GM12801 (cell line): ENCODE data around the gene PKD2L1.

ENCODE experiments used
- CTCF ChIP-seq: IDR thresholded peaks from one replicate; pipeline ENCODE4 v1.5.1; 2011; ENCODE audit warnings: control low read depth; ENCODE audit not compliant: insufficient read length; ENCODE audit errors: extremely low read depth

The PKD2L1 gene

DNA sequence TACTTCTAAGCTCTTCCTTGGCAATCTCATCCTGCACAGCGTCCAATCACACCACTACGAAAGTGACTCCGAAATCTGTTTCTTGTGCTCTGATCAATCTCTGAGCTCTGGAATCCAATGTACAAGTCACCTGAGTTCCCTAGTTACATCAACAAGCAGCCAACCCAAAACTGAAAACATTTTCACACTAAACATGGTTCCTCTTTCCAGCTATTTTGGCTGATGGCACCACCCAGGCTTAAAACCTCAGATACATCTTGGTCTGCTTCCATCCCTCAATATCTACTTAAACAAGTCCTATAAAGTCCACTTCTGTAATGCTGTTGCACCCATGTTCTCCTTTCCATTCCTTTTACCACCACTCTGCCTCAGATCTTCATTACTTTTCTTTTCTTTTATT is 47.1 kb downstream of the PKD2L1 start:
- no peak for TF ChIP-seq CTCF

GRCh38 chr10:100267239-100268104 is 62.6 kb downstream of the PKD2L1 start, which contains the start of gene CWF19L1:
Gene CWF19L1 (minus strand): TSS chr10:100267638. CDS start chr10:100267593, 45 bp downstream.
- TF ChIP-seq CTCF = no peak

DNA sequence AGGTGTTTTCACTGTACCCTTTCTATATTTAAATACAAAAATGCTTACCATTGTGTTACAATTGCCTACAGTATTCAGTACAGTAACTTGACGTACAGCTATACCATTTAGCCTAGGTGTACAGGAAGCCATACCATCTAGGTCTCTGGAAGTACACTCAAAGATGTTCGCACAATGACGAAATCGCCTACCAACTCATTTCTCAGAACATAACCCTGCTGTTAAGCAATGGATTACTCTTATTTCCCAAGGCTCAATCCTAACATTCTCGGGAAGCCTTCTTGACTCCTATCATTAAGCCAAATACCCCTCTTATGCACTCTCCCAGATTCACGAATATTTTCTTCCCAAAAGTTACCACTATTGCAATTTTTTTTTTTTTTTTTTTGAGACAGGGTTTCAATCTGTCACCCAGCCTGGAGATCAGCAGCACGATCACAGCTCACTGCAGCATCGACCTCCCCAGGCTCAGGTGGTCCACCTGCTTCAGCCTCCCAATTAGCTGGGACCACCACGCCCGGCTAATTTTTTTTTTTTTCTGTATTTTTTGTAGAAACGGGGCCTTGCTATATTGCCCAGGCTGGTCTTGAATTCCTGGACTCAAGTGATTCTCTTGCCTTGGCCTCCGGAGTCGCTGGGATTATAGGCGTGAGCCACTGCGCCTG is 64.1 kb downstream of the PKD2L1 start:
- TF ChIP-seq CTCF = no peak

GRCh38 chr10:100254191-100254590 is 75.8 kb downstream of the PKD2L1 start:
- TF ChIP-seq CTCF = no peak

DNA sequence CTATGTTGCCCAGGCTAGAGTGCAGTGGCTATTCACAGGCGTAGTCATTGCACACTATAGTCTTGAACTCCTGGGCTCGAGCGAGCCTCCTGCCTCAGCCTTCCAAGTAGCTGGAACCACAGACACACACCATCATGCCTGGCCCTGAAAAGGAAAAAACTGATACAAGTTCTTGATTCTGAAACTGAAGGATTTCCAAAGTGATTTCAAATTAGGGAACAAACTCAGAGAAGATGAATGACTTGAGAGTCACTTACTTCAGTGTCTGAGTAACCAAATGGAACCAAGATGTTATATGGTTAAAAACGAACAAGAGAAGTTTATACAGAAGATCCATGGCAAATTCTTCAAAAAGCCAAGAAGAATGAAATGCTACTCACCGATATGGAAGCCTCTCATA is 77.0 kb downstream of the PKD2L1 start:
- no peak for TF ChIP-seq CTCF

- no peak for TF ChIP-seq CTCF
Observed at GRCh38 chr10:100248820-100249219, 81.2 kb downstream of the PKD2L1 start.

DNA sequence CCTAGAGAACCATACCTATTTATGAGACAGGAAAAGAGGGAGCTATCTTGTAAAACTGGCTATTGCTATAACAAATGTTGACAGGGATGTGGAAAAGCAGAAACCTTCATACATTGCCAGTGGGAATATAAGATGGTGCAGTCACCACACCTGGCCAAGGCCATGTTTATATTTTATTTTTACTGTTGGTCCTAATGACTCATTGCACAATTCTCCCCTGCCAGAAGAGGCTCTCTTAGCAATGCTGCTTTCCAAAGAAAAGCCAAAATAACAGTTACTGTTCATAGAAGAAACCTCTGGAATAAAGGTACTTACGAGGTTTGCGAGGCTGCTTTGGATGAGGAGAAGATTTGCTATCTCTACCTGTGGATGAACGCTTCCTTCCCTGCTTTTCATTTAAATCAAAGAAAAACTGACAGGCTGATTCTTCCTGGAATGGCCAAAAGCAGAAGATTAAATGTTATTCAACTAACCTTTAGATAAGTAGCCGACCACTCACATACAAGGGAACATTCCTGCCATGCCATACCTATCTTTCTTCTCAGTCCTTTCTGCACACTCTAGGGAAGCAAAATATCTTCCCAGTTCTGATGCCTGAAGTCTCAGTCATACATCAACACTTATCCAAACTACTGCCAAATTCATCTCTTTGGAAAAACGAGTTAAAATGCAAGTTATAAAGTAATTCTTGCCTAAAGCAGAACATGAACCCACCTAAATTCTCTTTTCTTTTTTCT is 84.4 kb downstream of the PKD2L1 start:
- no peak for TF ChIP-seq CTCF
